Lower leg skin (tissue), 3 donors: ENCODE results near the gene ANKRD6.

Experiments
- POLR2A ChIP-seq, 2 donors: fragments of 450-650 bp; IDR thresholded peaks; one replicate each; pipeline ENCODE4 v1.6.1; 2016 to 2017; ENCODE audit warnings: antibody characterized with exemption in 2 of 2, mild to moderate bottlenecking in 1 of 2, moderate library complexity in 1 of 2
- TF ChIP-seq, protein P1 (sequence below), 3 donors: fragments of 450-650 bp; IDR thresholded peaks; one replicate each; pipeline ENCODE4 v1.5.1; 2016; ENCODE audit warnings: antibody characterized with exemption in 3 of 3, mild to moderate bottlenecking in 3 of 3, moderate library complexity in 2 of 3

DNA sequence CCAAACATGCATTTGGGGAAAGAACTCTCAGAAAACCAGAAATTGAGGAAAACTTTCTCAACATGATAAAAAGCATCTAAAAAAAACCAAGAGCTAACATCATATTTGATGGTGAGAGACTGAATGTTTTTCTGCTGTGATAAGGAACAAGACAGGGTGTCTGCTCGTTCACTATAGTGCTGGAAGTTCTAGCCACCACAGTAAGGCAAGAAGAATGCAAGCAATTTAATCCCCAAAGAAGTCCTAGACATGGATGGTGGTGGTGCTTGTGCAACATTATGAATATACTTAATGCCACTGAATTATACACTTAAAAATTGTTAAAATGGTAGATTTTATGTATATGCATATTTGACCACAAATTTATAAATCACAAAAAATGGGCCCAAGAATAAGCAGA is 152.2 kb downstream of the ANKRD6 start:
- TF ChIP-seq POLR2A (IDR thresholded peaks at IDR 0.05) = no peak
- TF ChIP-seq, protein P1, sequence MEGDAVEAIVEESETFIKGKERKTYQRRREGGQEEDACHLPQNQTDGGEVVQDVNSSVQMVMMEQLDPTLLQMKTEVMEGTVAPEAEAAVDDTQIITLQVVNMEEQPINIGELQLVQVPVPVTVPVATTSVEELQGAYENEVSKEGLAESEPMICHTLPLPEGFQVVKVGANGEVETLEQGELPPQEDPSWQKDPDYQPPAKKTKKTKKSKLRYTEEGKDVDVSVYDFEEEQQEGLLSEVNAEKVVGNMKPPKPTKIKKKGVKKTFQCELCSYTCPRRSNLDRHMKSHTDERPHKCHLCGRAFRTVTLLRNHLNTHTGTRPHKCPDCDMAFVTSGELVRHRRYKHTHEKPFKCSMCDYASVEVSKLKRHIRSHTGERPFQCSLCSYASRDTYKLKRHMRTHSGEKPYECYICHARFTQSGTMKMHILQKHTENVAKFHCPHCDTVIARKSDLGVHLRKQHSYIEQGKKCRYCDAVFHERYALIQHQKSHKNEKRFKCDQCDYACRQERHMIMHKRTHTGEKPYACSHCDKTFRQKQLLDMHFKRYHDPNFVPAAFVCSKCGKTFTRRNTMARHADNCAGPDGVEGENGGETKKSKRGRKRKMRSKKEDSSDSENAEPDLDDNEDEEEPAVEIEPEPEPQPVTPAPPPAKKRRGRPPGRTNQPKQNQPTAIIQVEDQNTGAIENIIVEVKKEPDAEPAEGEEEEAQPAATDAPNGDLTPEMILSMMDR (IDR thresholded peaks at IDR 0.05) = no peak
